DND-41 (cell line): ENCODE results near the gene CCDC85C.
A peak's percentile ranks its signal among the peaks of the same experiment; 100 is the strongest.

Source experiments
- ATAC-seq: fragments of 200-7000 bp; cut with Tn5 transposase; 3 replicates; pipeline ENCODE4 v1.9.1; 2021; ENCODE audit warnings: low read depth; ENCODE audit not compliant: insufficient read depth
- DNase-seq: peaks from one replicate; pipeline ENCODE4 v3.0.0-alpha.2; 2020
- H2AFZ ChIP-seq: 2 replicates; pipeline ENCODE4 v1.6.0; 2012; ENCODE audit warnings: low read depth, low read length
- H3K27ac ChIP-seq: 2 replicates; pipeline ENCODE4 v1.5.1; 2012; ENCODE audit warnings: low read length, inconsistent platforms
- H3K27me3 ChIP-seq: fragments of 200-600 bp; sonication (generic); 2 replicates; pipeline ENCODE4 v1.6.0; 2012; ENCODE audit warnings: low read length, mild to moderate bottlenecking, inconsistent platforms; ENCODE audit not compliant: insufficient read depth, poor library complexity
- H3K36me3 ChIP-seq: 2 replicates; pipeline ENCODE4 v1.5.1; 2012; ENCODE audit warnings: low read length, inconsistent platforms; ENCODE audit not compliant: insufficient read depth
- H3K4me1 ChIP-seq: 2 replicates; pipeline ENCODE4 v1.5.1; 2012; ENCODE audit warnings: mild to moderate bottlenecking, low read length; ENCODE audit not compliant: insufficient read depth
- H3K4me2 ChIP-seq: 2 replicates; pipeline ENCODE4 v1.6.0; 2012; ENCODE audit warnings: mild to moderate bottlenecking, moderate library complexity, low read length, inconsistent platforms; ENCODE audit not compliant: insufficient read depth
- H3K4me3 ChIP-seq, 2 experiments: fragments of 200-600 bp in 1 of 2; shearing (Covaris generic) in 1 of 2; 2 replicates each; pipeline ENCODE4 v1.5.1; 2012 to 2016; ENCODE audit warnings: inconsistent platforms in 2 of 2, low read length in 2 of 2, mild to moderate bottlenecking in 2 of 2, low read depth in 1 of 2, moderate library complexity in 1 of 2
- H3K79me2 ChIP-seq: 2 replicates; pipeline ENCODE4 v1.6.0; 2012; ENCODE audit warnings: low read length, inconsistent platforms; ENCODE audit not compliant: insufficient read depth
- H3K9ac ChIP-seq: 2 replicates; pipeline ENCODE4 v1.6.0; 2012; ENCODE audit warnings: low read depth, mild to moderate bottlenecking, inconsistent platforms, low read length, moderate library complexity
- H3K9me3 ChIP-seq: 2 replicates; pipeline ENCODE4 v1.5.1; 2012; ENCODE audit warnings: low read length, moderate library complexity, mild to moderate bottlenecking, inconsistent platforms; ENCODE audit not compliant: insufficient read depth, severe bottlenecking
- H4K20me1 ChIP-seq: 2 replicates; pipeline ENCODE4 v1.6.0; 2012; ENCODE audit warnings: low read length; ENCODE audit not compliant: insufficient read depth
- CTCF ChIP-seq: IDR thresholded peaks from 2 replicates; pipeline ENCODE4 v1.5.1; 2012; ENCODE audit warnings: borderline replicate concordance, low read length, moderate library complexity, mild to moderate bottlenecking; ENCODE audit not compliant: poor library complexity, severe bottlenecking; ENCODE audit errors: extremely low read depth
- EZH2 ChIP-seq: IDR thresholded peaks from 3 replicates; pipeline ENCODE4 v1.6.1; 2012; ENCODE audit warnings: borderline replicate concordance, low read depth, mild to moderate bottlenecking, moderate library complexity, low read length, inconsistent platforms; ENCODE audit not compliant: severe bottlenecking

CCDC85C gene

DNA sequence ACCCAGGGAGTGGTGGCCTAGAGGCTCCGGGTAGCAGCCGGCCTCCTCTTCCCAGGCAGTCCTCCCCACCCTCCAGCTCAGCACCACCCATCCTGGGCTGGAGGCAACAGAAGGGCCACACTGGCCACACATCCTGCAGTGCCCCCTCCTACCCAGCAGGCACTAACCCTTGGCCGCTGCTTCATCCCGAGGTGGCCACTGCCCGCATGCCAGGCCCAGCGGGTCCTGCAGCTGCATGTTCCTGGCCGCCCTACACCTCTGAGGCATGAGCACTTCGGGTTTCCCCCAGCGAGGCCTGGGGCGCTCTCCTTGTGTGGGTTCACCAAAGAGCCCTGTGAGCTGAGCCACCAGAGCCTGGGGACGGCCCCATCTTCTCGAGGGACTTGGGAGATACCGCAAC, 61.4 kb downstream of the CCDC85C start:
- Histone ChIP-seq H3K4me1 (no peaks in the 10 kb centered on the region), H2AFZ (no peak overlapping the region), H3K36me3 (no peaks in the 10 kb centered on the region), H3K27me3 (no peaks in the 10 kb centered on the region), H3K79me2 (0 out of 2 replicates have a peak, but pooled peaks cover 3% of the 10 kb centered on the region), H3K9me3 (no peaks in the 10 kb centered on the region), H3K9ac (no peak overlapping the region), H3K27ac (no peak overlapping the region), H4K20me1 (peaks cover 74% of the 10 kb centered on the region), H3K4me2 (no peak overlapping the region), H3K4me3 (no peak overlapping the region)
- no peak for ATAC-seq
- DNase-seq = no peak
- TF ChIP-seq EZH2 (no peak), CTCF (no peak)

GRCh38 chr14:99541677-99542470, 62.1 kb downstream of the CCDC85C start:
- DNase-seq (no peak), ATAC-seq (0 out of 3 replicates have a peak, but pooled peaks have one; percentile 33)
- no peak overlapping the region for H3K4me2 ChIP-seq
- H3K27me3 ChIP-seq = no peaks in the 10 kb centered on the region
- H3K9me3 ChIP-seq = no peaks in the 10 kb centered on the region
- no peaks in the 10 kb centered on the region for H3K4me1 ChIP-seq
- H3K79me2 ChIP-seq = 0 out of 2 replicates have a peak, but pooled peaks cover 3% of the 10 kb centered on the region
- TF ChIP-seq CTCF (no peak), EZH2 (no peak)
- H3K9ac ChIP-seq = no peak overlapping the region
- H3K4me3 ChIP-seq = no peak overlapping the region
- H3K27ac ChIP-seq = no peak overlapping the region
- H3K36me3 ChIP-seq = no peaks in the 10 kb centered on the region
- H2AFZ ChIP-seq = no peak overlapping the region
- H4K20me1 ChIP-seq = peaks cover 81% of the 10 kb centered on the region

DNA sequence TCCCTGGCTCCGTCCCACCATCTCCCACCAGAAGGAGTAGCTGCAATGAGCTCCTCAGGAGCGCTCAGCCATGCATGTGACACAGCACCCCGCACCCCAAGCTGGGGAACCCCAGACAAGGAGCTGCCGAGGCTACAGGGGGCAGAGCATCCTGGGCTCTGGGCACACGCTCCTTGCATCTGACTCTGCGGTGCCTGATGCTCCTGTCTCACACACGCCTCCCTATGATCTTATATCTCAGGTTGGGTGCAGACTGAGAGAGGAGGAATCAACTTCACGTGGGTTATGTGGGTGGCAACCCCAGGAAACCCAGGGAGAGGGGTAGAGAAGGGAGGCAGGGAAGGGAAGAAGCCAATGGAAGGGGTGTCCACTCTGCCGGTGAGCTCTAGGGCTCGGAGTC, 62.8 kb downstream of the CCDC85C start:
- Histone ChIP-seq H3K4me2 (no peak overlapping the region), H3K27ac (no peak overlapping the region), H3K9me3 (no peaks in the 10 kb centered on the region), H3K36me3 (no peaks in the 10 kb centered on the region), H4K20me1 (peaks cover 83% of the 10 kb centered on the region), H3K9ac (no peak overlapping the region), H3K4me1 (no peaks in the 10 kb centered on the region), H3K27me3 (no peaks in the 10 kb centered on the region), H3K4me3 (no peak overlapping the region), H2AFZ (no peak overlapping the region), H3K79me2 (0 out of 2 replicates have a peak, but pooled peaks cover 3% of the 10 kb centered on the region)
- TF ChIP-seq CTCF (no peak), EZH2 (no peak)
- no peak for DNase-seq
- no peak for ATAC-seq
